SK-N-SH (cell line): ENCODE measurements around the gene C2CD4B.

Experiments used
- CTCF ChIP-seq: fragments of 200-600 bp; sonication (generic); IDR thresholded peaks from 2 replicates; pipeline ENCODE4 v1.6.1; 2017; ENCODE audit warnings: antibody characterized with exemption, mild to moderate bottlenecking, moderate library complexity
- MAX ChIP-seq: IDR thresholded peaks from 2 replicates; pipeline ENCODE4 v1.4.0; 2012; ENCODE audit warnings: low read depth
- POLR2AphosphoS5 ChIP-seq: IDR thresholded peaks from 2 replicates; pipeline ENCODE4 v1.6.1; 2012; ENCODE audit warnings: low read depth, low read length
- TAF1 ChIP-seq: IDR thresholded peaks from 2 replicates; pipeline ENCODE4 v1.6.1; 2012; ENCODE audit warnings: low read depth, mild to moderate bottlenecking, low read length, moderate library complexity, borderline replicate concordance
- TEAD4 ChIP-seq: IDR thresholded peaks from 2 replicates; pipeline ENCODE4 v1.4.0; 2012; ENCODE audit warnings: mild to moderate bottlenecking, borderline replicate concordance; ENCODE audit not compliant: insufficient read depth
- YY1 ChIP-seq: IDR thresholded peaks from 2 replicates; pipeline ENCODE4 v1.4.0; 2012; ENCODE audit warnings: low read depth, mild to moderate bottlenecking

- TF ChIP-seq TAF1: no peak
- TF ChIP-seq MAX: no peak
- TF ChIP-seq YY1: no peak
- no peak for TF ChIP-seq CTCF
- TF ChIP-seq TEAD4: no peak
- no peak for TF ChIP-seq POLR2AphosphoS5
Observed at GRCh38 chr15:62183130-62183529, 18.0 kb upstream of the C2CD4B start.
